Activated gamma-delta T cell (primary cell): ENCODE data around the gene APOA5.

ENCODE experiments used
- DNase-seq: peaks from one replicate; lab custom pipeline; 2025; lab: John Stamatoyannopoulos, UW

The APOA5 gene

GRCh38 chr11:116800610-116801009 lies 8.9 kb upstream of the APOA5 start:
- DNase-seq, result no peak

- DNase-seq, result no peak
Observed at GRCh38 chr11:116798368-116798767, 6.7 kb upstream of the APOA5 start.

- no peak for DNase-seq
Observed at GRCh38 chr11:116797816-116798215, 6.1 kb upstream of the APOA5 start.

GRCh38 chr11:116796548-116796947 lies 4.9 kb upstream of the APOA5 start:
- no peak for DNase-seq

- no peak for DNase-seq
Observed at GRCh38 chr11:116794851-116795250, 3.2 kb upstream of the APOA5 start.

- DNase-seq, result no peak
Observed at GRCh38 chr11:116793772-116794097, 2.1 kb upstream of the APOA5 start.

GRCh38 chr11:116792869-116793771 lies 1.4 kb upstream of the APOA5 start:
- no peak for DNase-seq

- no peak for DNase-seq
Observed at GRCh38 chr11:116792144-116792868, 627 bp upstream of the APOA5 start.

- DNase-seq, result peak; percentile 43
Observed at GRCh38 chr11:116791002-116791812, 472 bp downstream of the APOA5 start.

GRCh38 chr11:116790167-116791001 lies 1.3 kb downstream of the APOA5 start:
- no peak for DNase-seq

GRCh38 chr11:116788975-116789374 lies 2.7 kb downstream of the APOA5 start:
- no peak for DNase-seq

GRCh38 chr11:116788534-116788933 lies 3.1 kb downstream of the APOA5 start:
- DNase-seq, result no peak

- peak; percentile 68 for DNase-seq
Observed at GRCh38 chr11:116787786-116788486, 3.7 kb downstream of the APOA5 start, which contains the start of gene ZPR1. ZPR1 (minus strand) TSS chr11:116788023; CDS start chr11:116787990, 33 bp downstream.

GRCh38 chr11:116787436-116787785 lies 4.3 kb downstream of the APOA5 start:
- DNase-seq, result no peak

GRCh38 chr11:116786966-116787365 lies 4.7 kb downstream of the APOA5 start:
- no peak for DNase-seq

- no peak for DNase-seq
Observed at GRCh38 chr11:116786326-116786725, 5.4 kb downstream of the APOA5 start.

GRCh38 chr11:116782728-116783127 lies 9.0 kb downstream of the APOA5 start:
- DNase-seq, result no peak

- no peak for DNase-seq
Observed at GRCh38 chr11:116778556-116778955, 13.1 kb downstream of the APOA5 start.

- DNase-seq, result no peak
Observed at GRCh38 chr11:116777056-116777455, 14.6 kb downstream of the APOA5 start.

GRCh38 chr11:116776522-116776984 lies 15.1 kb downstream of the APOA5 start:
- DNase-seq, result no peak

GRCh38 chr11:116775975-116776374 lies 15.7 kb downstream of the APOA5 start:
- DNase-seq, result no peak
